HCT116 (cell line): Measurements from ENCODE around the gene KLF17.

ENCODE experiments used
- CTCF ChIP-seq, 3 experiments: fragments of 200-600 bp in 1 of 3; sonication (generic) in 1 of 3; IDR thresholded peaks in 2 of 3; conservative IDR thresholded peaks in 1 of 3; 2 replicates each; pipeline ENCODE4 v1.5.1; 2012 to 2017; ENCODE audit warnings: low read depth in 2 of 3, low read length in 2 of 3, antibody characterized with exemption in 1 of 3, borderline replicate concordance in 1 of 3, control low read depth in 1 of 3, mild to moderate bottlenecking in 1 of 3, mixed read lengths in 1 of 3, mixed run types in 1 of 3, moderate library complexity in 1 of 3; ENCODE audit not compliant: insufficient read depth in 1 of 3
- EGR1 ChIP-seq: IDR thresholded peaks from 2 replicates; pipeline ENCODE4 v1.6.1; 2012; ENCODE audit warnings: low read depth
- EZH2 ChIP-seq: fragments of 200-600 bp; sonication (generic); IDR thresholded peaks from 2 replicates; pipeline ENCODE4 v1.6.1; 2017; ENCODE audit warnings: antibody characterized with exemption, mixed run types
- EZH2phosphoT487 ChIP-seq: fragments of 200-600 bp; IDR thresholded peaks from 2 replicates; pipeline ENCODE4 v1.6.1; 2018; ENCODE audit warnings: antibody characterized with exemption, borderline replicate concordance
- JUND ChIP-seq: IDR thresholded peaks from 2 replicates; pipeline ENCODE4 v1.6.1; 2012
- POLR2A ChIP-seq: IDR thresholded peaks from 2 replicates; pipeline ENCODE4 v1.7.0; 2011; ENCODE audit warnings: borderline replicate concordance; ENCODE audit not compliant: insufficient read depth, insufficient read length; ENCODE audit errors: extremely low read depth
- POLR2AphosphoS5 ChIP-seq: IDR thresholded peaks from 2 replicates; pipeline ENCODE4 v1.6.1; 2011; ENCODE audit warnings: mild to moderate bottlenecking, low read depth, low read length, moderate library complexity
- RAD21 ChIP-seq: IDR thresholded peaks from 2 replicates; pipeline ENCODE4 v1.6.1; 2012; ENCODE audit warnings: low read depth, mild to moderate bottlenecking
- SRF ChIP-seq: IDR thresholded peaks from 2 replicates; pipeline ENCODE4 v1.6.1; 2012; ENCODE audit warnings: low read depth
- YY1 ChIP-seq: IDR thresholded peaks from 2 replicates; pipeline ENCODE4 v1.6.1; 2011; ENCODE audit warnings: low read length, low read depth, moderate library complexity, mild to moderate bottlenecking; ENCODE audit not compliant: insufficient replicate concordance; ENCODE audit errors: extremely low read depth
- ZBTB33 ChIP-seq: IDR thresholded peaks from 2 replicates; pipeline ENCODE4 v1.6.1; 2011; ENCODE audit warnings: mild to moderate bottlenecking, low read length, moderate library complexity; ENCODE audit not compliant: insufficient replicate concordance; ENCODE audit errors: extremely low read depth

DNA sequence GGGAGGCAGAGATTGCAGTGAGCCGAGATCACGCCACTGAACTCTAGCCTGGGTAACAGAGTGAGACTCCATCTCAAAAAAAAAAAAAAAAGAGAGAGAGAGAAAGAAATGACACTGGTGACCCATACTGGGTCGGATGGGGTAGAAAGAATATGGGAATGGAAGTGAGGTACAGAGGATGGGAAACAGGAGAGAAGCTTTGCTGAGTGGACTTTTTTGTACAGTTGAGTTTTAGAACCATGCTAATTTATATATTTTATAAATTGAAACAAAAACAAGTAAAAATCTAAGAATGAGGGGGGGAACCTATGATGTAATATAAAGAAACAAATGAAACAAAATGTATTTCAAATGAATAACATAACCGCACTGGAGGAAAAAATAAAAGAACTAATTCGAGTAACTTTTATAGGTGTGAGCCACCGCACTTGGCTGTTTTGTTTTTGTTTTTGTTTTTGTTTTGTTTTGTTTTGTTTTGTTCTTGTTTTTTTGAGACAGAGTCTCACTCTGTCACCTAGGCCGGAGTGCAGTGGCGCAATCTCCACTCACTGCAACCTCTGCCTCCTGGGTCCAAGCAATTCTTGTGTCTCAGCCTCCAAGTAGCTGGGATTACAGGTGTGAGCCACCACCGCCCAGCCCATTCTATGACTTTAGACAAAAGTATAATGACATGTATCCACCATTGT lies 18.3 kb upstream of the KLF17 start:
- no peak for TF ChIP-seq RAD21
- no peak for TF ChIP-seq EZH2
- TF ChIP-seq CTCF (IDR thresholded peaks at IDR 0.05 in 2 of 3, conservative IDR thresholded peaks at IDR 0.05 in 1 of 3; ENCODE audit: borderline replicate concordance in 1 of 3, insufficient read depth in 1 of 3, low read depth in 2 of 3, low read length in 2 of 3): no peak
- TF ChIP-seq POLR2A: no peak
- no peak for TF ChIP-seq EZH2phosphoT487
- no peak for TF ChIP-seq YY1
- no peak for TF ChIP-seq POLR2AphosphoS5
- TF ChIP-seq ZBTB33: no peak
- no peak for TF ChIP-seq SRF
- TF ChIP-seq EGR1: no peak
- no peak for TF ChIP-seq JUND
